ENCODE data around the gene SLC19A1.
"Not testable (repeated sequence)": the region's sequence is repeated elsewhere in the genome, so short reads cannot be mapped to it uniquely, and the experiment has no call there.

SLC19A1 gene

GRCh38 chr21:45530423-45531113 is 11.7 kb downstream of the SLC19A1 start:
- TF ChIP-seq FOXP2 (optimal IDR thresholded peaks at IDR 0.05; ENCODE audit: control extremely low read depth, extremely low read length, insufficient read depth) (no peak), POLR2AphosphoS5 (IDR thresholded peaks at IDR 0.05; ENCODE audit: borderline replicate concordance, low read depth, low read length) (no peak), EZH2 (IDR thresholded peaks at IDR 0.05) (no peak)
- H3K27ac ChIP-seq = no peak overlapping the region
- H3K9me3 ChIP-seq (ENCODE audit: low read depth, low read length) = no peaks in the 10 kb centered on the region
- no peak overlapping the region for H3K9ac ChIP-seq (ENCODE audit: insufficient read length)
- DNase-seq (ENCODE audit: low read depth, low spot score) = no peak
- peaks cover 46% of the 10 kb centered on the region for H3K36me3 ChIP-seq (ENCODE audit: insufficient read depth, low read length)
- H3K4me3 ChIP-seq = no peak overlapping the region

DNA sequence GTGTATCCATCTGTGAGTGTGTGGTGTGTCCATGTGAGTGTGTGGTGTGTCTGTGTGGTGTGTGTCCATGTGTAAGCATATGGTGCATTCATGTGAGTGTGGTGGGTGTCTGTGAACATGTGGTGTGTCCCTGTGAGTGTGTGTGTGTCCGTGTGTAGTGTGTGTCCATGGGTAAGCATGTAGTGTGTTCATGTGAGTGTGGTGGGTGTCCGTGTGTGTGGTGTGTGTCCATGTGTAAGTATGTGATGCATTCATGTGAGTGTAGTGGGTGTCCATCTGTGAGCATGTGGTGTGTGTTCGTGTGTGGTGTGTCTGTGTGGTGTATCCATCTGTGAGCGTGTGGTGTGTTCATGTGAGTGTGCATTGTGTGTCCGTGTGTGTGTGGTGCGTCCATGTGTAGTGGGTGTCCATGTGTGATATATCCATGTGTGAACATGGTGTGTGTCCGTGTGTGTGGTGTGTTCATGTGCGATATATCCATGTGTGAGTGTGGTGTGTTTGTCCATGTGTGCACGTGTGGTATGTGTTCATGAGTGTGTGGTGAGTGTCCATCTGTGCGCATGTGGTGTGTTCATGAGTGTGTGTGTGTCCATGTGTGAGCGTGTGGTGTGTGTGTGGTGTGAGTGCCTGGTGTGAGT is 12.3 kb downstream of the SLC19A1 start:
- TF ChIP-seq EZH2 (IDR thresholded peaks at IDR 0.05) (no peak), POLR2AphosphoS5 (IDR thresholded peaks at IDR 0.05; ENCODE audit: borderline replicate concordance, low read depth, low read length) (no peak), FOXP2 (optimal IDR thresholded peaks at IDR 0.05; ENCODE audit: control extremely low read depth, extremely low read length, insufficient read depth) (no peak)
- DNase-seq (ENCODE audit: low read depth, low spot score) = no peak
- Histone ChIP-seq H3K4me3 (no peak overlapping the region), H3K9me3 (ENCODE audit: low read depth, low read length) (no peaks in the 10 kb centered on the region), H3K27ac (no peak overlapping the region), H3K36me3 (ENCODE audit: insufficient read depth, low read length) (peaks cover 44% of the 10 kb centered on the region; the same call in 1 of the 2 replicates), H3K9ac (ENCODE audit: insufficient read length) (no peak overlapping the region)

- no peak overlapping the region for H3K4me3 ChIP-seq
- TF ChIP-seq POLR2AphosphoS5 (IDR thresholded peaks at IDR 0.05; ENCODE audit: borderline replicate concordance, low read depth, low read length) = no peak
- TF ChIP-seq EZH2 (IDR thresholded peaks at IDR 0.05) = no peak
- no peak for TF ChIP-seq FOXP2 (optimal IDR thresholded peaks at IDR 0.05; ENCODE audit: control extremely low read depth, extremely low read length, insufficient read depth)
- no peak overlapping the region for H3K9ac ChIP-seq (ENCODE audit: insufficient read length)
- H3K36me3 ChIP-seq (ENCODE audit: insufficient read depth, low read length) = peaks cover 44% of the 10 kb centered on the region; the same call in 1 of the 2 replicates
- no peak overlapping the region for H3K27ac ChIP-seq
- H3K9me3 ChIP-seq (ENCODE audit: low read depth, low read length) = no peaks in the 10 kb centered on the region
- DNase-seq (ENCODE audit: low read depth, low spot score) = no peak
Observed at GRCh38 chr21:45528981-45529784, 13.1 kb downstream of the SLC19A1 start.

DNA sequence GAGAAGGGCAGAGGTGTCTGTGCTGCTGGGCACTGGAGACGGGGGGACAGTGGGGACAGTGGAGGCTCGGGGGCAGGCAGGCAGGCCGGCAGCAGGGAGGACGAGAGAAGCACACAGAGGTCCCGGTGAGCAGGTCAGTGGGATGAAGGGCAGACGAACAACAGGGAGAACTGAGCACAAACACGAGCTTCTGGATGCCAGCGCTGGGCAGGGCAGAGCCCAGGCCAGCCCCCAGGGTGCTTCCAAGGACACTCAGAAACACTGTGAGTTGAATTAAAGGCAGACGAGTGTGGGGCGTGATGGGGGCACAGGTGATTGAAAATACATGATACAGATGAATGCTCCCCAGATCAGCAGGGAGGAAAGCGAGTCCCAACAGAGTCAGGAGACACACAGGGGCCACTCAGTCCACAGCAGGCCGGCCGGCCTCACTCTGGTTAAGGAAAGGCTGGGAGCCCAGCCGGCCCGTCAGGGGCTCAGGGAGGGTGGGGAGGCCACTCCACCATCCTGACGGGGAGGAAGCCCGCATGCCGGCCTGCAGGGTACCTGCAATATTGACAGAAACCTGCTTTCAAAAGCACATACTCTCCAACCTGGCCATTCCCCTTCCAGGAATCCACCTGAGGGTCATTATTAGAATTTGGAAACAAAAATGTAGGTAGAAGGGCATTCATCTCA is 14.1 kb downstream of the SLC19A1 start:
- Histone ChIP-seq H3K27ac (no peak overlapping the region), H3K36me3 (ENCODE audit: insufficient read depth, low read length) (peaks cover 41% of the 10 kb centered on the region; the same call in 1 of the 2 replicates)

GRCh38 chr21:45527151-45527999 is 14.9 kb downstream of the SLC19A1 start:
- not testable (repeated sequence) for H3K27ac ChIP-seq; H3K9ac ChIP-seq (ENCODE audit: insufficient read length); H3K9me3 ChIP-seq (ENCODE audit: low read depth, low read length); DNase-seq (ENCODE audit: low read depth, low spot score); H3K4me3 ChIP-seq
- H3K36me3 ChIP-seq (ENCODE audit: insufficient read depth, low read length) = peaks cover 41% of the 10 kb centered on the region; the same call in 1 of the 2 replicates

More for the DNA sequence above, 14.1 kb downstream of the SLC19A1 start:
- Histone ChIP-seq H3K9ac (ENCODE audit: insufficient read length) (no peak overlapping the region), H3K4me3 (no peak overlapping the region), H3K9me3 (ENCODE audit: low read depth, low read length) (no peaks in the 10 kb centered on the region)
- no peak for DNase-seq (ENCODE audit: low read depth, low spot score)
- TF ChIP-seq FOXP2 (optimal IDR thresholded peaks at IDR 0.05; ENCODE audit: control extremely low read depth, extremely low read length, insufficient read depth) = no peak
- TF ChIP-seq EZH2 (IDR thresholded peaks at IDR 0.05) = no peak
- no peak for TF ChIP-seq POLR2AphosphoS5 (IDR thresholded peaks at IDR 0.05; ENCODE audit: borderline replicate concordance, low read depth, low read length)

DNA sequence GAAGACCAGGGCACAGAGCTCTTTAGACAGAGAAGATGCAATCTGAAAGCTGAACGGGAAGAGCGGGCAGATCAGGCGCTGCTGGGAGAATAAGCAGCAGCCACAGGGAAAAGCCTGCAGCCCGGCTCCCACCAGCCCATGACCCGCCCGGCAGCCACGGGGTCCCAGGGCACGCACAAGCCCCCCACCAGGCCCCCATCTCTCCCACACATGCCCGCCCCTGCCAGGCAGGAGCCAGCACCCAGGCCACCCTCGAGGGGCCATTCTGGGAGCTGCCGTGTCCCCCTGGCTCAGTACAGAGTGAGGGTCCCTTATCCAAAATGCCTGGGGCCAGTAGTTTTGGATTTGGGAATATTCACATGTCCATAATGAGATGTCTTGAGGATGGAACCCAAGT is 16.3 kb downstream of the SLC19A1 start:
- H3K9ac ChIP-seq (ENCODE audit: insufficient read length) = no peak overlapping the region
- no peak for DNase-seq (ENCODE audit: low read depth, low spot score)
- H3K4me3 ChIP-seq = no peak overlapping the region
- 0 out of 2 replicates have a peak, but pooled peaks cover 4% of the 10 kb centered on the region for H3K9me3 ChIP-seq (ENCODE audit: low read depth, low read length)
- TF ChIP-seq EZH2 (IDR thresholded peaks at IDR 0.05) (no peak), POLR2AphosphoS5 (IDR thresholded peaks at IDR 0.05; ENCODE audit: borderline replicate concordance, low read depth, low read length) (no peak), FOXP2 (optimal IDR thresholded peaks at IDR 0.05; ENCODE audit: control extremely low read depth, extremely low read length, insufficient read depth) (no peak)
- no peak overlapping the region for H3K27ac ChIP-seq
- peaks cover 46% of the 10 kb centered on the region for H3K36me3 ChIP-seq (ENCODE audit: insufficient read depth, low read length)

DNA sequence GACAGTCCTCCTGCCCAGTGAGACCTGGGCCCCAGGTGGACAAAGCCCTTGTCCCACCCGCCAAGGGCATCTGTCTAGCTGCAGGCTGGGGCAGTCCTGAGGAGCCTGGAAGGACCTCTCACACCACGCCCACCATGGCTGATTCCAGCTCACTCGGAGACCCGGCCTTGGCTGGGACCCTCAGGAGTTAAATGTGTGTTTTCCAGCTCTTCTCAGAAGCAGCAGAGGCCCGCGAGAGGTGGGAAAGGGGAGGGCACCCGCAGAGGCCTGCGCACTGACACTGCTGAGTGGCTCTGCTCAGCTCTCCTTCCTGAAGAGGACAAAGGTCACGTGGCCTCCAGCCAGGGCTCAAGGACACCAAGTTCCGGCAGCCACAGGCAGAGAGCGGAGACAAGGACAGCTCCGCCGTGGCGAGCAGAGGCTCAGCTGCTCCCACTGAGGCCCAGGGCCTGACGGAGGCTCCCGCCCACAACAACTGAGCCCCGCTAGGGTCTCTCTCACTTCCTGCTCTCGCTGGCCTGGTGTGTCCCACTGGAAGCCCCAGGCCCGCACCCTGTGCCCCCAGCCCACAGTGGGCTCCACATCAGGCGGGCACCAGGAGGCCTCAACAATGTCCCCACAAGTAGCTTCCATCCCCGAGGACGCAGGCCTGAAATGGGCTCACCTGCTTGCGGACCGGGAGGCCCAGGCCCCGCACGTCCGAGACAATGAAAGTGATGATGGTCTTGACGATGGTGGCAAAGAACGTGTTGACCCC is 16.9 kb downstream of the SLC19A1 start:
- Histone ChIP-seq H3K27ac (no peak overlapping the region), H3K9me3 (ENCODE audit: low read depth, low read length) (peaks cover 8% of the 10 kb centered on the region; the same call in 1 of the 2 replicates), H3K9ac (ENCODE audit: insufficient read length) (no peak overlapping the region), H3K36me3 (ENCODE audit: insufficient read depth, low read length) (peaks cover 50% of the 10 kb centered on the region), H3K4me3 (no peak overlapping the region)
- no peak for DNase-seq (ENCODE audit: low read depth, low spot score)
- TF ChIP-seq EZH2 (IDR thresholded peaks at IDR 0.05) (no peak), POLR2AphosphoS5 (IDR thresholded peaks at IDR 0.05; ENCODE audit: borderline replicate concordance, low read depth, low read length) (no peak), FOXP2 (optimal IDR thresholded peaks at IDR 0.05; ENCODE audit: control extremely low read depth, extremely low read length, insufficient read depth) (no peak)

Measured in SK-N-MC (cell line).